A549 (cell line): Measurements from ENCODE around the gene RNF152. TPM values are rescaled to one million over a fixed set of nuclear protein-coding genes. Genes with fewer than 3 reads are reported as not detected.

Experiments
- ATAC-seq, 2 experiments: fragments of 200-7000 bp in 1 of 2; fragments of >200 bp in 1 of 2; cut with Nextera tagmentation in 1 of 2; cut with Tn5 transposase in 1 of 2; 3 replicates each; pipeline versions ENCODE4 v1.8.0 to v1.9.1; 2018 to 2020; ENCODE audit warnings: mild to moderate bottlenecking in 1 of 2, moderate library complexity in 1 of 2
- CTCF ChIA-PET: fragments of 300-600 bp; sonication (Branson Sonifier 250); formaldehyde crosslinking; extraction: SDS; loops from one replicate; lab custom pipeline; 2021; ENCODE audit warnings: antibody characterized with exemption, inconsistent platforms; lab: Yijun Ruan, JAX
- POLR2A ChIA-PET: fragments of 350-600 bp; formaldehyde crosslinking; extraction: SDS; loops from one replicate; lab custom pipeline; 2021; ENCODE audit warnings: antibody characterized with exemption, inconsistent platforms; lab: Yijun Ruan, JAX
- DNase-seq, 2 experiments: peaks; one replicate each; pipeline versions ENCODE4 v3.0.0 to v3.0.0-alpha.2; 2011 to 2016; ENCODE audit warnings: low read depth in 1 of 2, low spot score in 1 of 2
- FAIRE-seq: peaks from 2 replicates; lab custom pipeline; 2011; peaks lifted over from hg19 to GRCh38; lab: Jason Lieb, UNC
- H3K27ac ChIP-seq, 2 experiments: fragments of >200 bp; sonication (Bioruptor Twin); formaldehyde crosslinking; 3 replicates each; pipeline ENCODE4 v1.5.1; 2016 to 2017
- H3K4me1 ChIP-seq: fragments of >200 bp; sonication (Bioruptor Twin); formaldehyde crosslinking; 3 replicates; pipeline ENCODE4 v1.6.1; 2016
- H3K4me2 ChIP-seq: fragments of >200 bp; sonication (Bioruptor Twin); formaldehyde crosslinking; 3 replicates; pipeline ENCODE4 v1.6.1; 2016
- H3K4me3 ChIP-seq: fragments of >200 bp; sonication (Bioruptor Twin); formaldehyde crosslinking; 3 replicates; pipeline ENCODE4 v1.5.1; 2016
- H3K9me3 ChIP-seq: fragments of >200 bp; sonication (Bioruptor Twin); formaldehyde crosslinking; 3 replicates; pipeline ENCODE4 v1.6.1; 2016
- BCL3 ChIP-seq: fragments of >200 bp; sonication (Bioruptor Twin); formaldehyde crosslinking; IDR thresholded peaks from 3 replicates; pipeline ENCODE4 v1.6.1; 2016
- BHLHE40 ChIP-seq: IDR thresholded peaks from 2 replicates; pipeline ENCODE4 v1.6.1; 2012; ENCODE audit warnings: low read depth, low read length, inconsistent platforms
- CBX8 ChIP-seq: fragments of 200-600 bp; sonication (generic); IDR thresholded peaks from 2 replicates; pipeline ENCODE4 v1.6.1; 2016
- CHD2 ChIP-seq: fragments of 150-350 bp; IDR thresholded peaks from 2 replicates; pipeline ENCODE4 v1.6.1; 2014; ENCODE audit warnings: low read length; ENCODE audit not compliant: partially characterized antibody
- CHD4 ChIP-seq: fragments of 200-600 bp; sonication (generic); IDR thresholded peaks from 2 replicates; pipeline ENCODE4 v1.6.1; 2016; ENCODE audit warnings: antibody characterized with exemption, mild to moderate bottlenecking, borderline replicate concordance
- EP300 ChIP-seq, 2 experiments: fragments of >200 bp; sonication (Bioruptor Twin); formaldehyde crosslinking; IDR thresholded peaks; 2 replicates in 1 of 2; 3 replicates in 1 of 2; pipeline ENCODE4 v1.6.1; 2016 to 2017
- ESRRA ChIP-seq: fragments of 150-350 bp; IDR thresholded peaks from 2 replicates; pipeline ENCODE4 v1.6.1; 2014; ENCODE audit warnings: mild to moderate bottlenecking, low read length, borderline replicate concordance
- GATA3 ChIP-seq: IDR thresholded peaks from 2 replicates; pipeline ENCODE4 v1.6.1; 2012; ENCODE audit warnings: borderline replicate concordance
- HDAC2 ChIP-seq: fragments of 200-600 bp; sonication (generic); IDR thresholded peaks from 2 replicates; pipeline ENCODE4 v1.6.1; 2016
- HES2 ChIP-seq: fragments of >200 bp; sonication (Bioruptor Twin); formaldehyde crosslinking; IDR thresholded peaks from 2 replicates; pipeline ENCODE4 v1.6.1; 2016
- HEYL ChIP-seq: fragments of 250-450 bp; sonication (Bioruptor Pico); IDR thresholded peaks from 2 replicates; pipeline ENCODE4 v1.8.0; 2021; ENCODE audit warnings: mild to moderate bottlenecking, moderate library complexity
- HMGXB4 ChIP-seq: fragments of 250-450 bp; sonication (Bioruptor Pico); IDR thresholded peaks from 2 replicates; pipeline ENCODE4 v1.5.0; 2021; ENCODE audit warnings: mild to moderate bottlenecking, moderate library complexity, borderline replicate concordance
- HOXA7 ChIP-seq: fragments of 250-450 bp; sonication (Bioruptor Pico); IDR thresholded peaks from 2 replicates; pipeline ENCODE4 v1.5.0; 2020; ENCODE audit warnings: mild to moderate bottlenecking, moderate library complexity
- HOXB13 ChIP-seq: fragments of 250-450 bp; sonication (Bioruptor Pico); IDR thresholded peaks from 2 replicates; pipeline ENCODE4 v1.5.0; 2020; ENCODE audit warnings: low read depth, mild to moderate bottlenecking, moderate library complexity
- JUNB ChIP-seq: fragments of >200 bp; sonication (Bioruptor Twin); formaldehyde crosslinking; IDR thresholded peaks from 2 replicates; pipeline ENCODE4 v1.6.1; 2016
- KDM1A ChIP-seq: fragments of 200-600 bp; sonication (generic); IDR thresholded peaks from 2 replicates; pipeline ENCODE4 v1.6.1; 2016; ENCODE audit warnings: low read depth, mild to moderate bottlenecking
- MAFK ChIP-seq: fragments of 450-650 bp; IDR thresholded peaks from 2 replicates; pipeline ENCODE4 v1.6.1; 2014; ENCODE audit not compliant: partially characterized antibody
- PBX3 ChIP-seq: IDR thresholded peaks from 2 replicates; pipeline ENCODE4 v1.6.1; 2012
- POLR2A ChIP-seq: IDR thresholded peaks from 2 replicates; pipeline ENCODE4 v1.6.1; 2012; ENCODE audit warnings: mild to moderate bottlenecking, low read length
- POLR2AphosphoS2 ChIP-seq: conservative IDR thresholded peaks from 2 replicates; pipeline ENCODE4 v1.6.1; 2012; ENCODE audit warnings: low read length, improper control_type of control experiment, inconsistent platforms
- RAD21 ChIP-seq, 2 experiments: fragments of >200 bp in 1 of 2; sonication (Bioruptor Twin) in 1 of 2; formaldehyde crosslinking in 1 of 2; IDR thresholded peaks in 1 of 2; conservative IDR thresholded peaks in 1 of 2; 2 replicates in 1 of 2; 3 replicates in 1 of 2; pipeline ENCODE4 v1.6.1; 2012 to 2018; ENCODE audit warnings: inconsistent platforms in 1 of 2
- RNF2 ChIP-seq: fragments of 200-600 bp; sonication (generic); IDR thresholded peaks from 2 replicates; pipeline ENCODE4 v1.6.1; 2016; ENCODE audit warnings: low read depth, mild to moderate bottlenecking, antibody characterized with exemption, moderate library complexity, borderline replicate concordance
- SMC3 ChIP-seq: fragments of >200 bp; sonication (Bioruptor Twin); formaldehyde crosslinking; IDR thresholded peaks from 3 replicates; pipeline ENCODE4 v1.6.1; 2018; ENCODE audit warnings: inconsistent platforms
- SREBF2 ChIP-seq: fragments of 450-650 bp; IDR thresholded peaks from 2 replicates; pipeline ENCODE4 v1.6.1; 2014; ENCODE audit warnings: mild to moderate bottlenecking, moderate library complexity
- TFCP2L1 ChIP-seq: fragments of 250-450 bp; sonication (Bioruptor Pico); IDR thresholded peaks from 2 replicates; pipeline ENCODE4 v1.5.0; 2021; ENCODE audit warnings: mild to moderate bottlenecking
- ZSCAN20 ChIP-seq: fragments of 250-450 bp; sonication (Bioruptor Pico); IDR thresholded peaks from 2 replicates; pipeline ENCODE4 v1.8.0; 2022; ENCODE audit warnings: mild to moderate bottlenecking, moderate library complexity
- WGBS: methylation state at CpG from one replicate; pipeline ENCODE4 v1.1.6; 2017; ENCODE audit errors: missing lambda C conversion rate; 5-methylcytosine and 5-hydroxymethylcytosine counted together
- polyA plus RNA-seq, 4 experiments: library from polyadenylated mRNA; depleted of rRNA in 3 of 4; stranded (reverse); fragments of >200 nt; fragmentation: RNase III in 1 of 4; extraction: RNeasy Plus Mini Kit Qiagen cat#74134 plus additional on column Dnase treatment in 1 of 4; gene quantifications; 2 replicates in 3 of 4; 3 replicates in 1 of 4; pipeline ENCODE4 v1.2.3, GENCODE V29; 2011 to 2017

Gene RNF152
- polyA plus RNA-seq, 2 of the 4 experiments (the other 2 are of a cell fraction) = 0.12 TPM; not detected in 1

- WGBS = 32% methylated on average over 4 of the region's 4 CpGs
- ChIA-PET CTCF (no interaction called here), POLR2A (no interaction called here)
- TF ChIP-seq SMC3 = no peak
- TF ChIP-seq TFCP2L1 (CRISPR knock-in tag) = no peak
- no peak for TF ChIP-seq MAFK
- TF ChIP-seq RAD21 (conservative IDR thresholded peaks at IDR 0.05 in 1 of 2, IDR thresholded peaks at IDR 0.05 in 1 of 2) = no peak
- TF ChIP-seq BCL3 = no peak
- no peak for TF ChIP-seq ESRRA
- no peak for TF ChIP-seq CHD4
- TF ChIP-seq CBX8 = no peak
- TF ChIP-seq CHD2 = no peak
- TF ChIP-seq HOXA7 (CRISPR knock-in tag) = no peak
- no peak for TF ChIP-seq SREBF2
- Histone ChIP-seq H3K4me2 (no peak overlapping the region), H3K4me3 (no peak overlapping the region), H3K4me1 (no peaks in the 10 kb centered on the region), H3K9me3 (no peaks in the 10 kb centered on the region), H3K27ac (no peak overlapping the region)
- FAIRE-seq (no peak), ATAC-seq (no peak), DNase-seq (no peak)
Measured at GRCh38 chr18:61939046-61939674, 46.4 kb upstream of the RNF152 start.

GRCh38 chr18:61935362-61935761, 42.6 kb upstream of the RNF152 start:
- no peak overlapping the region for H3K4me2 ChIP-seq
- TF ChIP-seq HEYL (no peak), TFCP2L1 (CRISPR knock-in tag) (no peak), RNF2 (no peak), HOXB13 (CRISPR knock-in tag) (no peak), POLR2AphosphoS2 (no peak), POLR2A (no peak), SREBF2 (no peak)
- FAIRE-seq = no peak
- no peak for DNase-seq
- CTCF ChIA-PET = no interaction called here
- no peak overlapping the region for H3K27ac ChIP-seq
- no peak for ATAC-seq
- no peaks in the 10 kb centered on the region for H3K9me3 ChIP-seq
- no peak overlapping the region for H3K4me3 ChIP-seq
- WGBS = 11% methylated on average over 3 of the region's 3 CpGs
- no peaks in the 10 kb centered on the region for H3K4me1 ChIP-seq
- POLR2A ChIA-PET = no interaction called here

GRCh38 chr18:61931654-61932379, 39.0 kb upstream of the RNF152 start:
- TF ChIP-seq ZSCAN20 (CRISPR knock-in tag) (no peak), JUNB (no peak), EP300 (IDR thresholded peaks at IDR 0.05) (no peak), GATA3 (no peak), CBX8 (no peak), PBX3 (no peak), HMGXB4 (CRISPR knock-in tag) (no peak), KDM1A (no peak), BHLHE40 (no peak), HDAC2 (no peak), CHD4 (no peak), SREBF2 (no peak), HES2 (no peak)
- H3K4me2 ChIP-seq = no peak overlapping the region
- no peak overlapping the region for H3K4me3 ChIP-seq
- no peak for ATAC-seq
- CTCF ChIA-PET = no interaction called here
- no peak for DNase-seq
- H3K4me1 ChIP-seq = no peaks in the 10 kb centered on the region
- H3K27ac ChIP-seq = no peak overlapping the region
- POLR2A ChIA-PET = no interaction called here
- 14% methylated on average over 6 of the region's 6 CpGs for WGBS
- no peak for FAIRE-seq
- H3K9me3 ChIP-seq = no peaks in the 10 kb centered on the region
